Glutamatergic neuron (in vitro differentiated cells): ENCODE results near the gene ACP4. TPM values are rescaled to one million over a fixed set of nuclear protein-coding genes. Genes with fewer than 3 reads are reported as not detected.
A peak's percentile ranks its signal among the peaks of the same experiment; 100 is the strongest.
"Not testable (repeated sequence)": the region's sequence is repeated elsewhere in the genome, so short reads cannot be mapped to it uniquely, and the experiment has no call there.

Experiments used
- DNase-seq: peaks from one replicate; pipeline ENCODE4 v3.0.0; 2022
- H3K27ac Mint-ChIP-seq: one replicate; pipeline ENCODE4 v1.8.0; 2020; ENCODE audit warnings: mild to moderate bottlenecking, mixed read lengths, inconsistent platforms; ENCODE audit not compliant: unreplicated experiment
- H3K27me3 Mint-ChIP-seq: one replicate; pipeline ENCODE4 v1.8.0; 2020; ENCODE audit warnings: mild to moderate bottlenecking, moderate library complexity, mixed read lengths, inconsistent platforms; ENCODE audit not compliant: unreplicated experiment
- H3K36me3 Mint-ChIP-seq: one replicate; pipeline ENCODE4 v1.8.0; 2020; ENCODE audit warnings: mild to moderate bottlenecking, mixed read lengths, inconsistent platforms; ENCODE audit not compliant: unreplicated experiment
- H3K4me1 Mint-ChIP-seq: one replicate; pipeline ENCODE4 v1.8.0; 2020; ENCODE audit warnings: mild to moderate bottlenecking, low read depth, mixed read lengths, inconsistent platforms; ENCODE audit not compliant: unreplicated experiment
- H3K4me3 Mint-ChIP-seq: one replicate; pipeline ENCODE4 v1.8.0; 2020; ENCODE audit warnings: mild to moderate bottlenecking, mixed read lengths, inconsistent platforms; ENCODE audit not compliant: unreplicated experiment
- H3K9me3 Mint-ChIP-seq: one replicate; pipeline ENCODE4 v1.8.0; 2020; ENCODE audit warnings: mild to moderate bottlenecking, moderate library complexity, mixed read lengths, inconsistent platforms; ENCODE audit not compliant: unreplicated experiment
- total RNA-seq: library from RNA; stranded (reverse); fragmentation: NEBNext Ultra II Directional; extraction: Animal tissue kit (Norgen Biotek cat#: 25700); gene quantifications from one replicate; pipeline ENCODE4 v1.2.1, GENCODE V29; 2021; ENCODE audit not compliant: unreplicated experiment
- TF ChIP-seq, protein P1 (sequence below): fragments of 200-600 bp; sonication (generic); IDR thresholded peaks from one replicate; pipeline ENCODE4 v1.5.0; 2021; ENCODE audit not compliant: partially characterized antibody, unreplicated experiment

The ACP4 gene
- total RNA-seq, 1 donor from 2014 or later = not detected

DNA sequence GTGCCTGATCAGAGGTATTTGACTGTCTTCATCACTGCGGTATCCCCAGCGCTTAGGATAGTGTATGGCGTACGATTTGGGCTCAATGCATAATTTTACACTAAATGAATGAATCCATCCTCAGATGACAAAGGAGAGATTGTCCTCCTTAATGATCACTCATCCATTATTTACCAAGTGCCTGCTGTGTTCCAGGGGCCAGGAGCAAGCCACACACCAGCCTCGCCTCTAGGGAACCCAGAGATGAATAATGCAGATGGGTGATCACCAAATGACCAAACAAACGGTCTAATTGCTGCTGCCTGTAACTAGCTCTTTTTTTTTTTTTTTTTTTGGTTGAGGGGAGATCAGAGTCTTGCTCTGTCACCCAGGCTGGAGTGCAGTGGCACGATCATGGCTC is 25.8 kb upstream of the ACP4 start:
- DNase-seq = no peak
- peaks cover 10% of the 10 kb centered on the region for H3K27me3 Mint-ChIP-seq
- H3K9me3 Mint-ChIP-seq = no peaks in the 10 kb centered on the region
- H3K27ac Mint-ChIP-seq = peak overlapping the region; percentile 59
- TF ChIP-seq, protein P1, sequence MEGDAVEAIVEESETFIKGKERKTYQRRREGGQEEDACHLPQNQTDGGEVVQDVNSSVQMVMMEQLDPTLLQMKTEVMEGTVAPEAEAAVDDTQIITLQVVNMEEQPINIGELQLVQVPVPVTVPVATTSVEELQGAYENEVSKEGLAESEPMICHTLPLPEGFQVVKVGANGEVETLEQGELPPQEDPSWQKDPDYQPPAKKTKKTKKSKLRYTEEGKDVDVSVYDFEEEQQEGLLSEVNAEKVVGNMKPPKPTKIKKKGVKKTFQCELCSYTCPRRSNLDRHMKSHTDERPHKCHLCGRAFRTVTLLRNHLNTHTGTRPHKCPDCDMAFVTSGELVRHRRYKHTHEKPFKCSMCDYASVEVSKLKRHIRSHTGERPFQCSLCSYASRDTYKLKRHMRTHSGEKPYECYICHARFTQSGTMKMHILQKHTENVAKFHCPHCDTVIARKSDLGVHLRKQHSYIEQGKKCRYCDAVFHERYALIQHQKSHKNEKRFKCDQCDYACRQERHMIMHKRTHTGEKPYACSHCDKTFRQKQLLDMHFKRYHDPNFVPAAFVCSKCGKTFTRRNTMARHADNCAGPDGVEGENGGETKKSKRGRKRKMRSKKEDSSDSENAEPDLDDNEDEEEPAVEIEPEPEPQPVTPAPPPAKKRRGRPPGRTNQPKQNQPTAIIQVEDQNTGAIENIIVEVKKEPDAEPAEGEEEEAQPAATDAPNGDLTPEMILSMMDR = no peak
- H3K4me1 Mint-ChIP-seq = peaks cover 6% of the 10 kb centered on the region
- peak overlapping the region; percentile 48 for H3K4me3 Mint-ChIP-seq
- H3K36me3 Mint-ChIP-seq = no peaks in the 10 kb centered on the region

GRCh38 chr19:50766746-50767145 is 23.5 kb upstream of the ACP4 start:
- H3K4me3 Mint-ChIP-seq, DNase-seq, H3K4me1 Mint-ChIP-seq, H3K27ac Mint-ChIP-seq, H3K9me3 Mint-ChIP-seq, H3K36me3 Mint-ChIP-seq, H3K27me3 Mint-ChIP-seq: not testable (repeated sequence)

DNA sequence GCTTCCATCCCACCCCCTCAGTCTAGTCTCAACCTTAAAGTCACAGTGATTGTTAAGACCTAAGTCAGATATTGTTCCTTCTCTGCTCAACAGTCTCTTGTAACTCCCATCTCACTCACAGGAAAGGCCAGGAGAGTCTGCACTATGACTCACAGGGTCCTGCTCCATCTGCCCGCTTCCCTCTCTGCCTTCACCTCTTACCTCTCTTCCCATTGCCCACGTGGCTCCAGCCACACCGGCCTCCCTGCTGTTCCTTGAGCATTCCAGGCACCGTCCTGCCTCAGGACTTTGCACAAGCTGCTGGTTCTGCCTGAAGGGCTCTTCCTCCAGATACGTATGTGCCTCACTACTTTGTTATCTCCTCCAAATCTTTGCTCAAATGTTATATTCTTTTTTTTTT is 23.0 kb upstream of the ACP4 start:
- not testable (repeated sequence) for H3K27ac Mint-ChIP-seq, H3K9me3 Mint-ChIP-seq, H3K36me3 Mint-ChIP-seq, H3K4me1 Mint-ChIP-seq, H3K27me3 Mint-ChIP-seq, DNase-seq, H3K4me3 Mint-ChIP-seq

DNA sequence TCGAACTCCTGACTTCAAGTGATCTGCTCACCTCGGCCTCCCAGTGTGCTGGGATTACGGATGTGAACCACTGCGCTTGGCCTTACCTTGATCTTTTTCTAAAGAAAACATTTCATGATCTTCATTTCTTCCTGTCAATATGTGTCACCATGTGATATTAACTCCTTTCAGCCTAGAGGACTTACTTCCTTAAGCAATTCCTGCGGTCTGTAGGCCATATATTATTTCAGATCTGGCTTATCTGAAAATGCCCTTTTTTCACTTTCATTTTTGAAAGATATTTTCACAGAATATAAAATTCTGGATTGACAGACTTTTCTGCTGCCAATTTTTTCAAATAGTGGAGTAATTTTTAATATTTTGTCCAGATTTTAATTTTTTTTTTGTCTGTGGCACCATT is 21.9 kb upstream of the ACP4 start:
- Mint-ChIP-seq H3K4me1 (peaks cover 6% of the 10 kb centered on the region), H3K27me3 (peaks cover 5% of the 10 kb centered on the region), H3K4me3 (no peak overlapping the region), H3K36me3 (no peaks in the 10 kb centered on the region), H3K27ac (no peak overlapping the region), H3K9me3 (no peaks in the 10 kb centered on the region)
- TF ChIP-seq, protein P1 = no peak
- no peak for DNase-seq

GRCh38 chr19:50770164-50770563 is 20.1 kb upstream of the ACP4 start, which contains the start of gene GPR32:
TSS of gene GPR32 (plus strand) at chr19:50770464. CDS start at chr19:50770601, 137 bp downstream.
- H3K9me3 Mint-ChIP-seq, DNase-seq, H3K36me3 Mint-ChIP-seq, H3K27ac Mint-ChIP-seq, H3K4me3 Mint-ChIP-seq, H3K27me3 Mint-ChIP-seq, H3K4me1 Mint-ChIP-seq: not testable (repeated sequence)

DNA sequence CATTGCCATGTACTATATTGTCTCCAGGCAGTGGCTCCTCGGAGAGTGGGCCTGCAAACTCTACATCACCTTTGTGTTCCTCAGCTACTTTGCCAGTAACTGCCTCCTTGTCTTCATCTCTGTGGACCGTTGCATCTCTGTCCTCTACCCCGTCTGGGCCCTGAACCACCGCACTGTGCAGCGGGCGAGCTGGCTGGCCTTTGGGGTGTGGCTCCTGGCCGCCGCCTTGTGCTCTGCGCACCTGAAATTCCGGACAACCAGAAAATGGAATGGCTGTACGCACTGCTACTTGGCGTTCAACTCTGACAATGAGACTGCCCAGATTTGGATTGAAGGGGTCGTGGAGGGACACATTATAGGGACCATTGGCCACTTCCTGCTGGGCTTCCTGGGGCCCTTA is 19.3 kb upstream of the ACP4 start:
- no peak overlapping the region for H3K4me3 Mint-ChIP-seq
- TF ChIP-seq, protein P1 = no peak
- H3K9me3 Mint-ChIP-seq = no peaks in the 10 kb centered on the region
- DNase-seq = no peak
- H3K27me3 Mint-ChIP-seq = peaks cover 2% of the 10 kb centered on the region
- no peaks in the 10 kb centered on the region for H3K4me1 Mint-ChIP-seq
- no peaks in the 10 kb centered on the region for H3K36me3 Mint-ChIP-seq
- no peak overlapping the region for H3K27ac Mint-ChIP-seq

DNA sequence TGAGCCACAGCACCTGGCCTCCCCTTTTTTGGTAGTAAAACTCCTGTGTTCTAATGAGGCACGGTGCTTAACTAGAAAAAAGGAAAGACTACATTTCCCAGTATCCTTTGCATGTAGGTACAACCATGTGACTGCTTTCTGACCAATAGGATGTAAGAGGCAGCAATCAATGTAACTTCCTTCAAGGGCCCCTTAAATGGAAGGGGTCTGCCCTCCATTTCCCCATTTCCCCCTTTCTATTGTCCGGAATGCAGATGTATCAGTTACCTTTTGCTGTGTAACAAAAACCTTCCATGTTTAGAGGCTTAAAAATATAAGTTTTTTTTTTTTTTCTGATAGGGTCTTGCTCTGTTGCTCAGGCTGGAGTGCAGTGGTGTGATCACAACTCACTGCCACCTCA is 17.7 kb upstream of the ACP4 start:
- H3K36me3 Mint-ChIP-seq = no peaks in the 10 kb centered on the region
- peaks cover 2% of the 10 kb centered on the region for H3K4me1 Mint-ChIP-seq
- H3K27me3 Mint-ChIP-seq = peaks cover 3% of the 10 kb centered on the region
- H3K27ac Mint-ChIP-seq = no peak overlapping the region
- TF ChIP-seq, protein P1 = no peak
- DNase-seq = no peak
- H3K9me3 Mint-ChIP-seq = no peaks in the 10 kb centered on the region
- H3K4me3 Mint-ChIP-seq = no peak overlapping the region

GRCh38 chr19:50772912-50773311 is 17.3 kb upstream of the ACP4 start:
- H3K4me1 Mint-ChIP-seq, H3K9me3 Mint-ChIP-seq, H3K27ac Mint-ChIP-seq, H3K27me3 Mint-ChIP-seq, H3K36me3 Mint-ChIP-seq, DNase-seq, H3K4me3 Mint-ChIP-seq: not testable (repeated sequence)

GRCh38 chr19:50773454-50773853 is 16.8 kb upstream of the ACP4 start:
- not testable (repeated sequence) for DNase-seq, H3K36me3 Mint-ChIP-seq, H3K9me3 Mint-ChIP-seq, H3K4me1 Mint-ChIP-seq, H3K4me3 Mint-ChIP-seq, H3K27ac Mint-ChIP-seq
- H3K27me3 Mint-ChIP-seq = peaks cover 11% of the 10 kb centered on the region
